BJ (cell line): ENCODE results near the gene DOCK3. TPM values are rescaled to one million over a fixed set of nuclear protein-coding genes. Genes with fewer than 3 reads are reported as not detected.

ENCODE experiments used
- CTCF ChIA-PET: fragments of 350-600 bp; formaldehyde crosslinking; extraction: SDS; loops from one replicate; lab custom pipeline; 2021; ENCODE audit warnings: antibody characterized with exemption, inconsistent platforms; lab: Yijun Ruan, JAX
- POLR2A ChIA-PET: fragments of 300-600 bp; sonication (Branson Sonifier 250); formaldehyde crosslinking; extraction: SDS; loops from one replicate; lab custom pipeline; 2021; ENCODE audit warnings: antibody characterized with exemption; lab: Charles Lee
- DNase-seq: peaks from one replicate; pipeline ENCODE4 v3.0.0-alpha.2; 2011; ENCODE audit warnings: low read depth
- H3K27me3 ChIP-seq: 2 replicates; pipeline ENCODE4 v1.6.0; 2011; ENCODE audit warnings: low read length; ENCODE audit not compliant: control insufficient read depth, insufficient read depth
- H3K36me3 ChIP-seq: 2 replicates; pipeline ENCODE4 v1.5.1; 2011; ENCODE audit warnings: low read length; ENCODE audit not compliant: control insufficient read depth, insufficient read depth
- H3K4me3 ChIP-seq: 2 replicates; pipeline ENCODE4 v1.5.1; 2011; ENCODE audit warnings: low read depth, mild to moderate bottlenecking, control low read depth, low read length
- CTCF ChIP-seq: IDR thresholded peaks from 2 replicates; pipeline ENCODE4 v1.5.1; 2011; ENCODE audit warnings: low read depth, mild to moderate bottlenecking, control low read depth, inconsistent platforms, low read length, moderate library complexity; ENCODE audit not compliant: insufficient read depth
- polyA plus RNA-seq: library from polyadenylated mRNA; depleted of rRNA; stranded (reverse); fragments of >200 nt; gene quantifications from 2 replicates; pipeline ENCODE4 v1.2.3, GENCODE V29; 2011

DOCK3 gene
- polyA plus RNA-seq, 1 experiment: 0.09 TPM

- ChIA-PET POLR2A (no interaction called here), CTCF (no interaction called here)
- no peak for TF ChIP-seq CTCF
- H3K27me3 ChIP-seq: no peaks in the 10 kb centered on the region
- no peaks in the 10 kb centered on the region for H3K36me3 ChIP-seq
- H3K4me3 ChIP-seq: no peak overlapping the region
- no peak for DNase-seq
Observed at GRCh38 chr3:50635066-50635465, 39.7 kb upstream of the DOCK3 start.

GRCh38 chr3:50637011-50637410 is 37.7 kb upstream of the DOCK3 start:
- CTCF ChIA-PET: interaction anchor here (0.8 to 0.9 kb wide), 2 partner anchors 15 to 41 kb away, joined by 3 read pairs; no protein-coding TSS in a partner anchor
- no peak for DNase-seq
- POLR2A ChIA-PET: no interaction called here
- Histone ChIP-seq H3K36me3 (peaks cover 1% of the 10 kb centered on the region; the same call in 1 of the 2 replicates), H3K4me3 (no peak overlapping the region), H3K27me3 (no peaks in the 10 kb centered on the region)
- no peak for TF ChIP-seq CTCF

GRCh38 chr3:50637945-50638344 is 36.8 kb upstream of the DOCK3 start:
- TF ChIP-seq CTCF: no peak
- DNase-seq: no peak
- CTCF ChIA-PET: interaction anchor here (1.7 kb wide), 1 partner anchor 10 kb away, joined by 6 read pairs; no protein-coding TSS in a partner anchor
- peaks cover 4% of the 10 kb centered on the region for H3K36me3 ChIP-seq
- no peak overlapping the region for H3K4me3 ChIP-seq
- H3K27me3 ChIP-seq: no peaks in the 10 kb centered on the region
- POLR2A ChIA-PET: no interaction called here

- no peak for TF ChIP-seq CTCF
- DNase-seq: no peak
- Histone ChIP-seq H3K27me3 (no peaks in the 10 kb centered on the region), H3K36me3 (peaks cover 7% of the 10 kb centered on the region), H3K4me3 (no peak overlapping the region)
- POLR2A ChIA-PET: no interaction called here
- CTCF ChIA-PET: interaction anchor here (1.7 to 2.0 kb wide), 2 partner anchors 11 to 14 kb away, joined by 6 to 7 read pairs; no protein-coding TSS in a partner anchor
Observed at GRCh38 chr3:50639055-50639494, 35.7 kb upstream of the DOCK3 start.

GRCh38 chr3:50642382-50642781 is 32.3 kb upstream of the DOCK3 start:
- Histone ChIP-seq H3K27me3 (no peaks in the 10 kb centered on the region), H3K36me3 (peaks cover 16% of the 10 kb centered on the region), H3K4me3 (no peak overlapping the region)
- POLR2A ChIA-PET: no interaction called here
- TF ChIP-seq CTCF: no peak
- CTCF ChIA-PET: no interaction called here
- no peak for DNase-seq
